HCT116 (cell line): Measurements from ENCODE around the gene DOLPP1. TPM values are rescaled to one million over a fixed set of nuclear protein-coding genes. Genes with fewer than 3 reads are reported as not detected.

Source experiments
- ATAC-seq: fragments of 200-7000 bp; cut with Tn5 transposase; 2 replicates; pipeline ENCODE4 v1.9.1; 2020; ENCODE audit warnings: mild to moderate bottlenecking, moderate library complexity
- BruUV-seq: library from RNA; stranded (reverse); fragments of 400-500 nt; replicated peaks from 2 replicates; lab custom pipeline; 2021; lab: Mats Ljungman, UMichigan
- CTCF ChIA-PET: fragments of 300-600 bp; sonication (Branson Sonifier 250); formaldehyde crosslinking; loops from one replicate; lab custom pipeline; 2021; ENCODE audit warnings: antibody characterized with exemption; lab: Charles Lee
- POLR2A ChIA-PET: fragments of 300-600, 350-600 bp; sonication (Branson Sonifier 250); formaldehyde crosslinking; loops from one replicate; lab custom pipeline; 2021; ENCODE audit warnings: antibody characterized with exemption; lab: Charles Lee
- RAD21 ChIA-PET, 2 experiments: fragments of 300-600 bp; sonication (Branson Sonifier 250); formaldehyde crosslinking; loops; one replicate each; lab custom pipeline; 2023; ENCODE audit warnings: low total read pairs in 2 of 2; ENCODE audit not compliant: uncharacterized antibody in 2 of 2, unreplicated experiment in 2 of 2, low non-redundant PET in 1 of 2; lab: Charles Lee
- DNase-seq: peaks from one replicate; pipeline ENCODE4 v3.0.0-alpha.2; 2010; ENCODE audit warnings: low read depth, low spot score
- H2AFZ ChIP-seq: fragments of 200-600 bp; shearing (Covaris generic), sonication (generic); 2 replicates; pipeline ENCODE4 v1.6.1; 2017; ENCODE audit warnings: low read depth, mixed run types, mixed read lengths, antibody characterized with exemption, low read length; ENCODE audit not compliant: poor library complexity, severe bottlenecking
- H3K27ac ChIP-seq: 2 replicates; pipeline ENCODE4 v1.5.1; 2012; ENCODE audit warnings: low read depth, low read length
- H3K27me3 ChIP-seq: fragments of 200-600 bp; sonication (generic); 2 replicates; pipeline ENCODE4 v1.6.1; 2016; ENCODE audit warnings: mixed run types, low read length, mixed read lengths; ENCODE audit not compliant: insufficient read depth
- H3K36me3 ChIP-seq, 2 experiments: fragments of 200-500 bp in 1 of 2; fragments of 200-600 bp in 1 of 2; sonication (Bioruptor generic) in 1 of 2; sonication (generic) in 1 of 2; 2 replicates each; pipeline versions ENCODE4 v1.5.1 to v1.6.1; 2014 to 2016; ENCODE audit warnings: low read length in 2 of 2, inconsistent platforms in 1 of 2, mixed read lengths in 1 of 2, mixed run types in 1 of 2; ENCODE audit not compliant: insufficient read depth in 2 of 2, control insufficient read depth in 1 of 2
- H3K4me1 ChIP-seq, 2 experiments: fragments of 200-600 bp in 1 of 2; sonication (generic) in 1 of 2; 2 replicates each; pipeline versions ENCODE4 v1.5.1 to v1.6.1; 2012 to 2017; ENCODE audit warnings: low read length in 2 of 2, inconsistent platforms in 1 of 2, mild to moderate bottlenecking in 1 of 2, mixed read lengths in 1 of 2, mixed run types in 1 of 2, moderate library complexity in 1 of 2; ENCODE audit not compliant: insufficient read depth in 2 of 2, control insufficient read depth in 1 of 2
- H3K4me2 ChIP-seq: fragments of 200-600 bp; sonication (generic); 2 replicates; pipeline ENCODE4 v1.6.1; 2017; ENCODE audit warnings: mixed run types, low read length, mixed read lengths
- H3K4me3 ChIP-seq, 2 experiments: fragments of 200-600 bp in 1 of 2; sonication (generic) in 1 of 2; replicated peaks in 1 of 2; 2 replicates each; pipeline ENCODE4 v1.5.1; 2011 to 2016; ENCODE audit warnings: low read length in 2 of 2, control low read depth in 1 of 2, low read depth in 1 of 2, mild to moderate bottlenecking in 1 of 2, mixed read lengths in 1 of 2, mixed run types in 1 of 2
- H3K79me2 ChIP-seq: fragments of 200-600 bp; sonication (generic); 2 replicates; pipeline ENCODE4 v1.6.1; 2017; ENCODE audit warnings: mild to moderate bottlenecking, mixed run types, low read length, moderate library complexity, mixed read lengths; ENCODE audit not compliant: insufficient read depth
- H3K9ac ChIP-seq: fragments of 200-600 bp; sonication (generic); 2 replicates; pipeline ENCODE4 v1.6.1; 2016; ENCODE audit warnings: low read length, mixed read lengths
- H3K9me2 ChIP-seq: fragments of 200-600 bp; sonication (generic), shearing (Covaris generic); 2 replicates; pipeline ENCODE4 v1.6.1; 2017; ENCODE audit warnings: mixed run types, mild to moderate bottlenecking, moderate library complexity; ENCODE audit not compliant: insufficient read depth
- H3K9me3 ChIP-seq, 2 experiments: fragments of 200-500 bp in 1 of 2; fragments of 200-600 bp in 1 of 2; sonication (Bioruptor generic) in 1 of 2; sonication (generic) in 1 of 2; 2 replicates each; pipeline ENCODE4 v1.6.1; 2014 to 2017; ENCODE audit warnings: low read length in 2 of 2, mixed read lengths in 2 of 2, inconsistent platforms in 1 of 2, low read depth in 1 of 2, mild to moderate bottlenecking in 1 of 2, mixed run types in 1 of 2, moderate library complexity in 1 of 2; ENCODE audit not compliant: control insufficient read depth in 1 of 2, insufficient read depth in 1 of 2
- H4K20me1 ChIP-seq: fragments of 200-600 bp; sonication (generic), shearing (Covaris generic); 2 replicates; pipeline ENCODE4 v1.6.1; 2017; ENCODE audit warnings: mixed run types, mild to moderate bottlenecking, moderate library complexity; ENCODE audit not compliant: insufficient read depth
- CTCF ChIP-seq, 3 experiments: fragments of 200-600 bp in 1 of 3; sonication (generic) in 1 of 3; IDR thresholded peaks in 2 of 3; conservative IDR thresholded peaks in 1 of 3; 2 replicates each; pipeline ENCODE4 v1.5.1; 2012 to 2017; ENCODE audit warnings: low read depth in 2 of 3, low read length in 2 of 3, antibody characterized with exemption in 1 of 3, borderline replicate concordance in 1 of 3, control low read depth in 1 of 3, mild to moderate bottlenecking in 1 of 3, mixed read lengths in 1 of 3, mixed run types in 1 of 3, moderate library complexity in 1 of 3; ENCODE audit not compliant: insufficient read depth in 1 of 3
- EGR1 ChIP-seq: IDR thresholded peaks from 2 replicates; pipeline ENCODE4 v1.6.1; 2012; ENCODE audit warnings: low read depth
- EZH2phosphoT487 ChIP-seq: fragments of 200-600 bp; IDR thresholded peaks from 2 replicates; pipeline ENCODE4 v1.6.1; 2018; ENCODE audit warnings: antibody characterized with exemption, borderline replicate concordance
- FOSL1 ChIP-seq: IDR thresholded peaks from 2 replicates; pipeline ENCODE4 v1.6.1; 2012; ENCODE audit warnings: low read depth
- RAD21 ChIP-seq: IDR thresholded peaks from 2 replicates; pipeline ENCODE4 v1.6.1; 2012; ENCODE audit warnings: low read depth, mild to moderate bottlenecking
- intact Hi-C: fragments of 100-400 bp; cut with micrococcal nuclease; formaldehyde crosslinking; loops from 2 replicates; pipeline ENCODE4 v1.10.0; 2022
- total RNA-seq: library from RNA; stranded (reverse); gene quantifications from one replicate; pipeline ENCODE4 v1.2.1, GENCODE V29; 2021; ENCODE audit not compliant: unreplicated experiment
- TF ChIP-seq, protein P1 (sequence below): IDR thresholded peaks from 2 replicates; pipeline ENCODE4 v1.6.1; 2011; ENCODE audit warnings: mild to moderate bottlenecking, low read length, moderate library complexity; ENCODE audit not compliant: insufficient replicate concordance; ENCODE audit errors: extremely low read depth

The DOLPP1 gene
- total RNA-seq, 1 experiment from 2014 or later = 17.4 TPM

- H3K9ac ChIP-seq = no peak overlapping the region
- peaks cover 9 to 11% of the 10 kb centered on the region in 2 experiments; a peak in 3 of 4 replicates for H3K4me1 ChIP-seq
- no peaks in the 10 kb centered on the region for H3K9me3 ChIP-seq
- intact Hi-C loops = no loop called here
- no peaks in the 10 kb centered on the region for H3K36me3 ChIP-seq
- peak overlapping the region; percentile 20; the same call in 1 of the 2 replicates for H3K4me2 ChIP-seq
- ATAC-seq (peak; percentile 98), DNase-seq (peak; percentile 31)
- no peaks in the 10 kb centered on the region for H3K79me2 ChIP-seq
- ChIA-PET POLR2A (no interaction called here), CTCF (interaction anchor here (0.8 to 1.3 kb wide), 2 partner anchors 11 to 40 kb away, joined by 3 read pairs; no protein-coding TSS in a partner anchor), RAD21 (no interaction called here)
- H3K9me2 ChIP-seq = no peaks in the 10 kb centered on the region
- no peaks in the 10 kb centered on the region for H4K20me1 ChIP-seq
- TF ChIP-seq RAD21 = no peak
- TF ChIP-seq FOSL1 = no peak
- peak in 2 of 3 experiments; percentile 75 to 81; a peak in 4 of 6 replicates for TF ChIP-seq CTCF (IDR thresholded peaks at IDR 0.05 in 2 of 3, conservative IDR thresholded peaks at IDR 0.05 in 1 of 3; ENCODE audit: borderline replicate concordance in 1 of 3, insufficient read depth in 1 of 3, low read depth in 2 of 3, low read length in 2 of 3)
- TF ChIP-seq EGR1 = no peak
- TF ChIP-seq, protein P1, sequence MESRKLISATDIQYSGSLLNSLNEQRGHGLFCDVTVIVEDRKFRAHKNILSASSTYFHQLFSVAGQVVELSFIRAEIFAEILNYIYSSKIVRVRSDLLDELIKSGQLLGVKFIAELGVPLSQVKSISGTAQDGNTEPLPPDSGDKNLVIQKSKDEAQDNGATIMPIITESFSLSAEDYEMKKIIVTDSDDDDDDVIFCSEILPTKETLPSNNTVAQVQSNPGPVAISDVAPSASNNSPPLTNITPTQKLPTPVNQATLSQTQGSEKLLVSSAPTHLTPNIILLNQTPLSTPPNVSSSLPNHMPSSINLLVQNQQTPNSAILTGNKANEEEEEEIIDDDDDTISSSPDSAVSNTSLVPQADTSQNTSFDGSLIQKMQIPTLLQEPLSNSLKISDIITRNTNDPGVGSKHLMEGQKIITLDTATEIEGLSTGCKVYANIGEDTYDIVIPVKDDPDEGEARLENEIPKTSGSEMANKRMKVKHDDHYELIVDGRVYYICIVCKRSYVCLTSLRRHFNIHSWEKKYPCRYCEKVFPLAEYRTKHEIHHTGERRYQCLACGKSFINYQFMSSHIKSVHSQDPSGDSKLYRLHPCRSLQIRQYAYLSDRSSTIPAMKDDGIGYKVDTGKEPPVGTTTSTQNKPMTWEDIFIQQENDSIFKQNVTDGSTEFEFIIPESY = no peak
- no peak for TF ChIP-seq EZH2phosphoT487
- H3K27ac ChIP-seq = no peak overlapping the region
- no peak overlapping the region for H2AFZ ChIP-seq
- no peaks in the 10 kb centered on the region for H3K27me3 ChIP-seq
- H3K4me3 ChIP-seq = no peak overlapping the region
- no TSS peak for BruUV-seq
Observed at GRCh38 chr9:129102791-129103594, 22.1 kb downstream of the DOLPP1 start.
